Esophagus muscularis mucosa (tissue), 4 donors: ENCODE results near the gene COL4A1. TPM values are rescaled to one million over a fixed set of nuclear protein-coding genes. Genes with fewer than 3 reads are reported as not detected.
A peak's percentile ranks its signal among the peaks of the same experiment; 100 is the strongest.

Experiments
- DNase-seq: peaks from one replicate; pipeline ENCODE4 v3.0.0-alpha.2; 2017; ENCODE audit errors: extremely low spot score
- H3K27ac ChIP-seq, 4 donors: fragments of 200-600 bp; sonication (generic); replicated peaks in 1 of 4; 1 replicate in 3 of 4; 2 replicates in 1 of 4; pipeline ENCODE4 v1.5.1; 2016 to 2019; ENCODE audit warnings: mild to moderate bottlenecking in 1 of 4
- H3K27me3 ChIP-seq, 4 donors: fragments of 200-600 bp; sonication (generic); one replicate each; pipeline versions ENCODE4 v1.5.1 to v1.6.0; 2016 to 2019
- H3K36me3 ChIP-seq, 4 donors: fragments of 200-600 bp; sonication (generic); one replicate each; pipeline ENCODE4 v1.5.1; 2016 to 2019
- H3K4me1 ChIP-seq, 4 donors: fragments of 200-600 bp; sonication (generic); one replicate each; pipeline ENCODE4 v1.5.1; 2016 to 2019
- H3K4me3 ChIP-seq, 4 donors: fragments of 200-600 bp; sonication (generic); 1 replicate in 2 of 4; 2 replicates in 2 of 4; pipeline ENCODE4 v1.5.1; 2016 to 2019; ENCODE audit warnings: mild to moderate bottlenecking in 4 of 4, moderate library complexity in 1 of 4
- H3K9me3 ChIP-seq, 4 donors: fragments of 200-600 bp; sonication (generic); 1 replicate in 3 of 4; 2 replicates in 1 of 4; pipeline ENCODE4 v1.5.1; 2016 to 2019
- EP300 ChIP-seq: sonication (generic); formaldehyde crosslinking; IDR thresholded peaks from one replicate; pipeline ENCODE4 v1.6.1; 2017; ENCODE audit warnings: antibody characterized with exemption
- POLR2A ChIP-seq: fragments of 450-650 bp; IDR thresholded peaks from one replicate; pipeline ENCODE4 v1.6.1; 2017; ENCODE audit warnings: antibody characterized with exemption, moderate library complexity, mild to moderate bottlenecking, low read depth
- POLR2AphosphoS5 ChIP-seq, 2 donors: sonication (generic); formaldehyde crosslinking; IDR thresholded peaks; one replicate each; pipeline ENCODE4 v1.6.1; 2017; ENCODE audit warnings: antibody characterized with exemption in 2 of 2
- WGBS: methylation state at CpG from one replicate; pipeline ENCODE4 v1.1.5; 2018; 5-methylcytosine and 5-hydroxymethylcytosine counted together
- intact Hi-C: fragments of 100-400 bp; cut with DNase I; formaldehyde crosslinking; loops from one replicate; pipeline ENCODE4 v1.15.1; 2023
- total RNA-seq, 4 donors: library from RNA; depleted of rRNA; stranded (reverse); fragments of >200 nt; gene quantifications; one replicate each; pipeline versions ENCODE4 v1.1.0 to v1.2.1, GENCODE V29; 2016
- TF ChIP-seq, protein P1 (sequence below), 3 experiments: fragments of 200-600 bp in 2 of 3; fragments of 450-650 bp in 1 of 3; sonication (generic) in 2 of 3; IDR thresholded peaks; one replicate each; pipeline ENCODE4 v1.5.1; 2017 to 2019; ENCODE audit warnings: antibody characterized with exemption in 3 of 3, mild to moderate bottlenecking in 2 of 3, moderate library complexity in 1 of 3

COL4A1 gene
- 100 to 1,000 TPM; 328 to 578 (median 405) TPM for total RNA-seq

DNA sequence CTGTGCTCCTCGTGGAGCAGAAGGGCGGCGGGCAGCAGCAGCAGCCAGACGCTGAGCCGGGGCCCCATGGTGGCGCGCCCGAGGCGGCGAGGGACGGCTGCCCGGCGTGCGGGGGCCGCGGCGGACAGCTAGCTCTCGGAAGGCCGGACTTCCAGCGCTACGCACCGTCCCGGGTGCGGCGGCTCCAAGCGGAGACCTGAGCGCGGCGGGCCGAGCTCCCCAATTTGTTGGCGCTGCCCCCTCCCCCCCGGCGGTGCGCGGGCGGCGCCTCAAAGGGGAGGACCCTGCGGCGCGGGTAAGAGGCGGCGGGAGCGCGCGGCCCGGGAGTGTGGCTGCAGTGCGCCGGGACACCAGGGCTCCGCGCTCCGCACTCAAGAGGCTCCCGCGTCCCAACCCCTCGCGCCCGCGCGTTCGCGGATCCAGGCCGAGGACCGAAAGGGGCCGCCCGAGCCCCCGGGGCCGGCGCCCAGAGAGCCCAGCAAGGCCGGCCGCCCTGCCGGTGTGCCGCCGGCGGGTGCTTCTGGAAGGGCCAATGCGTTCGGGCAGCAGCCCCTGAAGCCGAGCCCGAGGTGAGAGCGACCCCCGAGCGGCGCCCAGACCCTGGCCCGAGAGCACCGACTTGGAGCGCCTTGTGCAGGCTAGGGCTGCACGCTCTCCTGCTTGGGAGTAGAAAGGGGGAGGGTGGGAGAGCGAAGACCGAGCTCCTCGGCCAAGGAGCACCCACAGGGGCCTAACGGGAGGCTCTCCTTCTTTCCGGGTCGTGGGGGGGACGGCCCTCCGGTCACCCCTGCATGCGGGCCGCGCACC is at the start of gene COL4A1, which contains the start of gene COL4A2:
Gene COL4A1, minus strand, starts transcription at position 198 of the 807 bp plus-strand sequence. Its CDS starts 130 bp downstream, at position 68.
Gene COL4A2, plus strand, starts transcription at position 325 of the 807 bp plus-strand sequence. CDS start 620 bp downstream, outside the sequence.
- no peaks in the 10 kb centered on the region for H3K9me3 ChIP-seq
- WGBS = 0% methylated on average over 2 of the region's 96 CpGs
- peak within 1 kb of the TSS; percentile 99 for H3K27ac ChIP-seq
- peak within 1 kb of the TSS; percentile 93 to 97 (median 94) for H3K4me3 ChIP-seq
- TF ChIP-seq POLR2A = peak; percentile 86
- no peak for TF ChIP-seq EP300
- TF ChIP-seq, protein P1, sequence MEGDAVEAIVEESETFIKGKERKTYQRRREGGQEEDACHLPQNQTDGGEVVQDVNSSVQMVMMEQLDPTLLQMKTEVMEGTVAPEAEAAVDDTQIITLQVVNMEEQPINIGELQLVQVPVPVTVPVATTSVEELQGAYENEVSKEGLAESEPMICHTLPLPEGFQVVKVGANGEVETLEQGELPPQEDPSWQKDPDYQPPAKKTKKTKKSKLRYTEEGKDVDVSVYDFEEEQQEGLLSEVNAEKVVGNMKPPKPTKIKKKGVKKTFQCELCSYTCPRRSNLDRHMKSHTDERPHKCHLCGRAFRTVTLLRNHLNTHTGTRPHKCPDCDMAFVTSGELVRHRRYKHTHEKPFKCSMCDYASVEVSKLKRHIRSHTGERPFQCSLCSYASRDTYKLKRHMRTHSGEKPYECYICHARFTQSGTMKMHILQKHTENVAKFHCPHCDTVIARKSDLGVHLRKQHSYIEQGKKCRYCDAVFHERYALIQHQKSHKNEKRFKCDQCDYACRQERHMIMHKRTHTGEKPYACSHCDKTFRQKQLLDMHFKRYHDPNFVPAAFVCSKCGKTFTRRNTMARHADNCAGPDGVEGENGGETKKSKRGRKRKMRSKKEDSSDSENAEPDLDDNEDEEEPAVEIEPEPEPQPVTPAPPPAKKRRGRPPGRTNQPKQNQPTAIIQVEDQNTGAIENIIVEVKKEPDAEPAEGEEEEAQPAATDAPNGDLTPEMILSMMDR (IDR thresholded peaks at IDR 0.05) = no peak
- TF ChIP-seq POLR2AphosphoS5 (IDR thresholded peaks at IDR 0.05) = peak in 1 of 2 donors; percentile 96
- peaks cover 0 to 5% (median 2%) of the 10 kb centered on the region in 4 donors for H3K27me3 ChIP-seq
- peaks cover 50 to 68% (median 63%) of the 10 kb centered on the region in 4 donors for H3K4me1 ChIP-seq
- peaks cover 0 to 11% (median 5%) of the 10 kb centered on the region in 4 donors for H3K36me3 ChIP-seq
- intact Hi-C loops = loop anchor here (5.0 kb wide), 2 partner anchors 35 to 110 kb away; no protein-coding TSS in a partner anchor
- DNase-seq = no peak

DNA sequence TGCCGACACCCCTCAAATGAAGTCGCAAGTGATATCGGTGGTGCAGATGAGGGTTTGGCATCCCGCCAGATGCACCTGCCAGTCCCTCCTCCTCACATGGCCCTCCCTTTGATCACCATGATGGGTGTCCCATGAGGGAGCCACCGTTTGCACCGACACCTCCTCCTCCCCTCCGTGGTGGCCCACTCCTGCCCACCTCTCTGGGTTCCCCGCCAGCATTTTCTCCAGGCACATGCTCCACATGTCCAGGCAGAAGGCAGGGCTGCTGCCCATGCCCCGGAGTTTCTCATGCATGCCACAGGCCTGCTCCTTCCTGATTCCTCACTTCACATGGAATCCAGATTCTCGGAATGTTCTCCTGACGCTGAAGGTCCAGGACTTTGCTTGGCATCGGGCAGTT is 49.4 kb upstream of the COL4A1 start:
- peaks cover 0 to 17% (median 12%) of the 10 kb centered on the region in 4 donors for H3K36me3 ChIP-seq
- intact Hi-C loops = no loop called here
- H3K27me3 ChIP-seq = no peaks in the 10 kb centered on the region
- no peak for DNase-seq
- H3K4me1 ChIP-seq = peaks cover 43 to 82% (median 77%) of the 10 kb centered on the region in 4 donors
- TF ChIP-seq POLR2AphosphoS5 (IDR thresholded peaks at IDR 0.05) (peak; percentile 13 to 66), POLR2A (no peak)
- H3K9me3 ChIP-seq = no peaks in the 10 kb centered on the region
- H3K27ac ChIP-seq = peak overlapping the region; percentile 83 to 93 (median 88)
- WGBS = 65% methylated on average over 9 of the region's 12 CpGs
- no peak overlapping the region for H3K4me3 ChIP-seq

DNA sequence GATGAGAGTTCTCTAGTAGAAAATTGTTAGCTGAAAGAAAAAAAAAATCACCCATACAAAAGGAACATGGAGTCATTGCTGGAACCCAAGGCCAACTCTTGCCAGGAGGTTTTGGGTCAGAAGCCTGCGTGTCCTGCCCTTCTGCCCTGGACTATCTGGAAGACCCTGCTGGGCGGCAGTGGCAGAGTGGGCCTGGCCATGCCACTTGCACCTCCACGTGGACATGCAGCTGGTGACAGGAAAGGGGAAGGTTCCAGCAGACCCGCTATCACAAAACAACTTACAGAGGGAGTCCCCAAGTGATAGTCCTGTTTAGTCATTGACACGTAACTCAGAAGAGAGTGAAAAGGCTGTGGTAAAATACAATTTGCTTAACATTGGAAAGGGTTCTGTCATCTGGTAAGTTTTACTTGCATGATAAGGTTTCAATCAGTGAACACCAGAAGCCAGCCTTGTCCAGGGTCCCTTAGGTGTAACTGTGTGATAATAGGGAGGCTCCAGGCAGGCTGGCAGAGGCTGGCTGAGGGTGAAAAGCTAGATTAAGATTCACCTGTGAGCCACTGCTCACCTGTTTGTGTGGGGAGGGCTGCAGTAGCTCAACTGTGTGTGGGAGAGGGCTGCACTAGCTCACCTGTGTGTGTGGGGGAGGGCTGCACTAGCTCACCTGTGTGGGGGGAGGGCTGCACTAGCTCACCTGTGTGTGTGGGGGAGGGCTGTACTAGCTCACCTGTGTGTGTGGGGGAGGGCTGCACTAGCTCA is 47.9 kb upstream of the COL4A1 start:
- H3K27me3 ChIP-seq = no peaks in the 10 kb centered on the region
- no peak overlapping the region for H3K4me3 ChIP-seq
- peaks cover 0 to 17% (median 12%) of the 10 kb centered on the region in 4 donors for H3K36me3 ChIP-seq
- 88% methylated on average over 5 of the region's 5 CpGs for WGBS
- no peak for TF ChIP-seq EP300
- DNase-seq = no peak
- H3K27ac ChIP-seq = peak overlapping the region; percentile 91 to 98 (median 92)
- H3K4me1 ChIP-seq = peaks cover 43 to 82% (median 77%) of the 10 kb centered on the region in 4 donors
- intact Hi-C loops = no loop called here
- no peaks in the 10 kb centered on the region for H3K9me3 ChIP-seq

DNA sequence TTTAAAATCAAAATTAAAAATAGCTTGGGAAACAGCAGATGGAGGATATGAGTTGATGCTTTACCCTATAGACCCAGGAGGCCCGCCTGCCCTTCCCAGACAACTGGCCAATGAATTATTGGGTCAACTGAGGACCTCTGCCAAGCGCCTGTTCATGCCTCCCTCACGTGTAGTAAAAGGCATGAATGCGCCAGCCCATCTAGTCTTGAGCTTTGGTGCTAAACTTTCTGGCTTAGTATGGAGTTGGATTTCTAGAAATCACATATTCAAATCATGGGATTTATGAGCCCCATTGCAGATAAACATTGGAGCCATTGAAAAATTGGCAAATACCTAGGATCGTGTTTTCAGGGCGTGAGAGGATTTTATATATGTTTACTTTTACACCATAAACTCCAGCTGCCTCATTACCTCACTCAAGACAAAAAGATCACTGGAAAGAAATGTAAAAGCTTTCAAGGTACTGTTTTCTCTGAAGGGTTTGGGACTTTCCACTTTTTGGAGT is 47.2 kb upstream of the COL4A1 start:
- Histone ChIP-seq H3K4me1 (peaks cover 46 to 82% (median 77%) of the 10 kb centered on the region in 4 donors), H3K36me3 (peaks cover 0 to 17% (median 12%) of the 10 kb centered on the region in 4 donors), H3K27me3 (no peaks in the 10 kb centered on the region), H3K4me3 (no peak overlapping the region), H3K27ac (peak overlapping the region; percentile 91 to 98 (median 92)), H3K9me3 (no peaks in the 10 kb centered on the region)
- intact Hi-C loops = no loop called here
- DNase-seq = no peak
- TF ChIP-seq POLR2A (no peak), EP300 (no peak), POLR2AphosphoS5 (IDR thresholded peaks at IDR 0.05) (peak in 1 of 2 donors; percentile 7)
- TF ChIP-seq, protein P1 (IDR thresholded peaks at IDR 0.05) = no peak
- 64% methylated on average over 6 of the region's 6 CpGs for WGBS

DNA sequence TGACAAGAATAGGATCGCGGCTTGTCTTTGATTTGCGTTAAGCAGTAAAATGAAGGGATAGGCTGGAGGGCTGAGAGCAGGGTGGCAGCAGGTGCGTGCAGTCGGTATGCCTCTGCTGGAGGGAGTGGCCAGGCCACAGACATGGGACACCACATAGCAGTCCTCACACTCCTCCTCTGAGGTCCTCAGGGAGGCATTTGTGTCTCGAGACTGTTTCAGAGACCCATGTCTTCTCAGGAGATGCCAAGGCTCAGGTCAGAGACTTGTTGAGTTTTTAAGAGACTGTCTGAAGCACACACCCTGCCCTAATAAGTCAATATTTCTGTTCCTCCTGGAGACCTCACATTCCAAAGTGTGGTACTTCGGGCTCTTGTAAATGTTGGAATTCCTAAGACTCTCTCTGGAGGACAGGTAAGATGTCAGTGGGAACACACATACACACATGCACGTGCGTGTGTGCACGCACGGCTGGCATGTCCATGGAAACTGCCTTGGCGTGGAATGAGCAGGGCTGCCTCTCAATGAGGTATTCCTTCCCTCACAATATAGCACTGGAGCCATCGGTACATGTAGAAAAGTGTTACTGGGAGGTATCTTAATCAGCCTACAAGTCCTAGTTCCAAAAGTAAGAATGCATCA is 46.5 kb upstream of the COL4A1 start:
- 60% methylated on average over 7 of the region's 13 CpGs for WGBS
- peaks cover 53 to 85% (median 82%) of the 10 kb centered on the region in 4 donors for H3K4me1 ChIP-seq

More for the DNA sequence above, 46.5 kb upstream of the COL4A1 start:
- Histone ChIP-seq H3K27ac (peak overlapping the region; percentile 91 to 98 (median 92)), H3K27me3 (no peaks in the 10 kb centered on the region), H3K9me3 (no peaks in the 10 kb centered on the region), H3K36me3 (peaks cover 0 to 14% (median 9%) of the 10 kb centered on the region in 4 donors), H3K4me3 (no peak overlapping the region)
- DNase-seq = no peak
- intact Hi-C loops = no loop called here
- TF ChIP-seq, protein P1 (IDR thresholded peaks at IDR 0.05) = no peak
- no peak for TF ChIP-seq POLR2AphosphoS5 (IDR thresholded peaks at IDR 0.05)
- TF ChIP-seq POLR2A = no peak
- no peak for TF ChIP-seq EP300
